Endothelial cell of umbilical vein (primary cell): ENCODE results near the gene RELT. TPM values are rescaled to one million over a fixed set of nuclear protein-coding genes. Genes with fewer than 3 reads are reported as not detected.

Experiments used
- BruUV-seq: library from RNA; stranded (reverse); fragments of 400-500 nt; replicated peaks from 2 replicates; lab custom pipeline; 2021; lab: Mats Ljungman, UMichigan
- CTCF ChIA-PET: fragments of 300-600, 350-600 bp; sonication (Branson Sonifier 250); formaldehyde crosslinking; loops from one replicate; lab custom pipeline; 2021; ENCODE audit warnings: antibody characterized with exemption, inconsistent platforms; lab: Charles Lee
- POLR2A ChIA-PET: fragments of 300-600, 350-600 bp; sonication (Branson Sonifier 250); formaldehyde crosslinking; loops from one replicate; lab custom pipeline; 2021; ENCODE audit warnings: antibody characterized with exemption, inconsistent platforms; lab: Charles Lee
- DNase-seq: peaks from one replicate; pipeline ENCODE4 v3.0.0-alpha.2; 2011; ENCODE audit warnings: low read depth, low spot score
- FAIRE-seq: peaks from 2 replicates; lab custom pipeline; 2011; peaks lifted over from hg19 to GRCh38; lab: Jason Lieb, UNC
- H2AFZ ChIP-seq: 2 replicates; pipeline ENCODE4 v1.6.0; 2012; ENCODE audit warnings: low read depth, low read length, control low read depth, inconsistent platforms
- H3K27ac ChIP-seq: 2 replicates; pipeline ENCODE4 v1.5.1; 2011; ENCODE audit warnings: low read depth, mild to moderate bottlenecking, control low read depth, low read length, moderate library complexity; ENCODE audit not compliant: insufficient read depth
- H3K27me3 ChIP-seq, 2 experiments: 2 replicates each; pipeline versions ENCODE4 v1.6.0 to v1.6.1; 2011; ENCODE audit warnings: low read length in 2 of 2, mixed read lengths in 1 of 2; ENCODE audit not compliant: control insufficient read depth in 2 of 2, insufficient read depth in 2 of 2
- H3K36me3 ChIP-seq, 2 experiments: 2 replicates in 1 of 2; 3 replicates in 1 of 2; pipeline ENCODE4 v1.5.1; 2011; ENCODE audit warnings: low read length in 2 of 2, mild to moderate bottlenecking in 1 of 2, moderate library complexity in 1 of 2; ENCODE audit not compliant: control insufficient read depth in 2 of 2, insufficient read depth in 2 of 2; ENCODE audit errors: extremely low read depth in 1 of 2
- H3K4me1 ChIP-seq: 3 replicates; pipeline ENCODE4 v1.5.1; 2011; ENCODE audit warnings: mild to moderate bottlenecking, low read length; ENCODE audit not compliant: control insufficient read depth, insufficient read depth; ENCODE audit errors: extremely low read depth
- H3K4me2 ChIP-seq: 2 replicates; pipeline ENCODE4 v1.6.1; 2011; ENCODE audit warnings: low read length, control low read depth, mixed read lengths; ENCODE audit not compliant: insufficient read depth
- H3K4me3 ChIP-seq, 3 experiments: fragments of 200-600 bp in 1 of 3; sonication (generic), shearing (Covaris generic) in 1 of 3; replicated peaks in 1 of 3; 2 replicates each; pipeline ENCODE4 v1.5.1; 2011 to 2016; ENCODE audit warnings: control low read depth in 3 of 3, low read length in 3 of 3, mild to moderate bottlenecking in 2 of 3, inconsistent platforms in 1 of 3, low read depth in 1 of 3, moderate library complexity in 1 of 3; ENCODE audit not compliant: insufficient read depth in 1 of 3
- H3K79me2 ChIP-seq: 2 replicates; pipeline ENCODE4 v1.6.0; 2012; ENCODE audit warnings: low read length, inconsistent platforms; ENCODE audit not compliant: control insufficient read depth, insufficient read depth
- H3K9ac ChIP-seq: replicated peaks from 2 replicates; pipeline ENCODE3; 2011; ENCODE audit warnings: low read length, control low read depth; ENCODE audit not compliant: insufficient read depth; ENCODE audit errors: extremely low read depth
- H3K9me1 ChIP-seq: replicated peaks from 3 replicates; pipeline ENCODE4 v1.6.0; 2011; ENCODE audit warnings: mild to moderate bottlenecking, low read length; ENCODE audit not compliant: control insufficient read depth, insufficient read depth; ENCODE audit errors: extremely low read depth
- H3K9me3 ChIP-seq: replicated peaks from 2 replicates; pipeline ENCODE4 v1.5.1; 2012; ENCODE audit warnings: low read length, inconsistent platforms; ENCODE audit not compliant: control insufficient read depth, insufficient read depth
- H4K20me1 ChIP-seq: replicated peaks from 2 replicates; pipeline ENCODE3; 2011; ENCODE audit warnings: mild to moderate bottlenecking, low read length; ENCODE audit not compliant: control insufficient read depth, insufficient read depth; ENCODE audit errors: extremely low read depth
- EZH2 ChIP-seq: IDR thresholded peaks from 2 replicates; pipeline ENCODE4 v1.6.1; 2012; ENCODE audit warnings: borderline replicate concordance, low read depth, mild to moderate bottlenecking, moderate library complexity, low read length, inconsistent platforms; ENCODE audit not compliant: severe bottlenecking
- FOS ChIP-seq: IDR thresholded peaks from 2 replicates; pipeline ENCODE4 v1.6.1; 2011; ENCODE audit warnings: mild to moderate bottlenecking, low read length, moderate library complexity, borderline replicate concordance; ENCODE audit not compliant: insufficient read depth
- GATA2 ChIP-seq: IDR thresholded peaks from 2 replicates; pipeline ENCODE4 v1.7.0; 2011; ENCODE audit warnings: low read depth, mild to moderate bottlenecking, moderate library complexity, mixed read lengths, low read length; ENCODE audit not compliant: insufficient read length, insufficient read depth
- JUN ChIP-seq: IDR thresholded peaks from 2 replicates; pipeline ENCODE4 v1.6.1; 2011; ENCODE audit warnings: borderline replicate concordance, low read depth; ENCODE audit not compliant: insufficient read length, insufficient read depth
- MYC ChIP-seq: IDR thresholded peaks from one replicate; pipeline ENCODE4 v1.6.1; 2011; ENCODE audit warnings: mild to moderate bottlenecking, low read depth, low read length
- POLR2A ChIP-seq: IDR thresholded peaks from 2 replicates; pipeline ENCODE4 v1.6.1; 2012; ENCODE audit warnings: low read depth, mild to moderate bottlenecking, control low read depth, low read length
- POLR2AphosphoS5 ChIP-seq: IDR thresholded peaks from 2 replicates; pipeline ENCODE4 v1.6.1; 2012; ENCODE audit warnings: low read depth, mild to moderate bottlenecking, control low read depth, low read length, moderate library complexity; ENCODE audit not compliant: insufficient read depth
- dilution Hi-C: fragments of 300-500 bp; cut with MboI; formaldehyde crosslinking; loops from one replicate; pipeline ENCODE4 v1.15.0; 2019; ENCODE audit warnings: low sequenced_read_pairs; ENCODE audit not compliant: extremely low pct_ligation_motif_present
- intact Hi-C: fragments of 100-400 bp; cut with micrococcal nuclease; formaldehyde crosslinking; loops from one replicate; pipeline ENCODE4 v1.10.0; 2022
- polyA plus RNA-seq, 4 experiments: library from polyadenylated mRNA; depleted of rRNA in 3 of 4; stranded (reverse) in 3 of 4; unstranded in 1 of 4; fragments of >200 nt; gene quantifications; 2 replicates each; pipeline versions ENCODE4 v1.2.1 to v1.2.3, GENCODE V29; 2011 to 2012; ENCODE audit warnings: missing spikeins in 1 of 4
- total RNA-seq: library from RNA; stranded (reverse); gene quantifications from 2 replicates; pipeline ENCODE4 v1.2.3, GENCODE V29; 2021
- TF ChIP-seq, protein P1 (sequence below): IDR thresholded peaks from 2 replicates; pipeline ENCODE4 v1.6.1; 2011; ENCODE audit not compliant: insufficient read depth, insufficient read length
- TF ChIP-seq, protein P2 (sequence below), 2 donors: IDR thresholded peaks; 1 replicate in 1 of 2; 2 replicates in 1 of 2; pipeline ENCODE4 v1.5.1; 2011; ENCODE audit warnings: low read length in 2 of 2, mild to moderate bottlenecking in 2 of 2, moderate library complexity in 2 of 2, control low read depth in 1 of 2, inconsistent platforms in 1 of 2, low read depth in 1 of 2; ENCODE audit not compliant: insufficient read depth in 1 of 2; ENCODE audit errors: extremely low read depth in 1 of 2

Gene RELT
- total and polyA plus RNA-seq, 2 donors (not counting 3 experiments of a cell fraction or from before 2014, with no cell fraction given) = 6.7 to 13.1 TPM

- H4K20me1 ChIP-seq = no peaks in the 10 kb centered on the region
- ChIA-PET CTCF (interaction anchor here (1.2 to 6.5 kb wide), 4 partner anchors 12 to 49 kb away, joined by 3 to 455 read pairs (median 38); partner anchors contain the start of gene ARHGEF17), POLR2A (no interaction called here)
These were observed 37.9 kb upstream of the RELT start for GRCh38 chr11:73338279-73338678.

GRCh38 chr11:73340164-73340563 is 36.0 kb upstream of the RELT start:
- dilution Hi-C loops = no loop called here
- DNase-seq = no peak
- H3K4me3 ChIP-seq = no peak overlapping the region

More at GRCh38 chr11:73338279-73338678, 37.9 kb upstream of the RELT start:
- no TSS peak for BruUV-seq
- Histone ChIP-seq H3K27ac (no peak overlapping the region), H3K9me1 (no peaks in the 10 kb centered on the region), H3K4me3 (no peak overlapping the region), H3K27me3 (no peaks in the 10 kb centered on the region), H3K4me2 (no peak overlapping the region), H3K9ac (no peak overlapping the region), H3K36me3 (peaks cover 0 to 6% of the 10 kb centered on the region in 2 experiments), H3K79me2 (no peaks in the 10 kb centered on the region), H3K9me3 (no peaks in the 10 kb centered on the region), H2AFZ (no peak overlapping the region), H3K4me1 (peaks cover 26% of the 10 kb centered on the region)
- no peak for FAIRE-seq
- intact Hi-C loops (no loop called here), dilution Hi-C loops (no loop called here)
- no peak for DNase-seq
- no peak for TF ChIP-seq MYC
- no peak for TF ChIP-seq POLR2A
- no peak for TF ChIP-seq JUN
- TF ChIP-seq, protein P1, sequence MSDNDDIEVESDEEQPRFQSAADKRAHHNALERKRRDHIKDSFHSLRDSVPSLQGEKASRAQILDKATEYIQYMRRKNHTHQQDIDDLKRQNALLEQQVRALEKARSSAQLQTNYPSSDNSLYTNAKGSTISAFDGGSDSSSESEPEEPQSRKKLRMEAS = no peak
- no peak for TF ChIP-seq POLR2AphosphoS5
- TF ChIP-seq GATA2 = no peak
- TF ChIP-seq EZH2 = no peak

More at GRCh38 chr11:73340164-73340563, 36.0 kb upstream of the RELT start:
- Histone ChIP-seq H3K27me3 (no peaks in the 10 kb centered on the region), H3K79me2 (no peaks in the 10 kb centered on the region), H3K9ac (no peak overlapping the region), H4K20me1 (no peaks in the 10 kb centered on the region), H3K4me1 (peaks cover 7% of the 10 kb centered on the region), H3K4me2 (no peak overlapping the region), H3K27ac (no peak overlapping the region), H3K36me3 (peaks cover 0 to 6% of the 10 kb centered on the region in 2 experiments), H2AFZ (no peak overlapping the region), H3K9me1 (no peaks in the 10 kb centered on the region), H3K9me3 (no peaks in the 10 kb centered on the region)
- TF ChIP-seq, protein P1 = no peak
- no peak for TF ChIP-seq GATA2
- TF ChIP-seq EZH2 = no peak
- no peak for TF ChIP-seq MYC
- no peak for TF ChIP-seq POLR2A
- TF ChIP-seq POLR2AphosphoS5 = no peak
- TF ChIP-seq, protein P2, sequence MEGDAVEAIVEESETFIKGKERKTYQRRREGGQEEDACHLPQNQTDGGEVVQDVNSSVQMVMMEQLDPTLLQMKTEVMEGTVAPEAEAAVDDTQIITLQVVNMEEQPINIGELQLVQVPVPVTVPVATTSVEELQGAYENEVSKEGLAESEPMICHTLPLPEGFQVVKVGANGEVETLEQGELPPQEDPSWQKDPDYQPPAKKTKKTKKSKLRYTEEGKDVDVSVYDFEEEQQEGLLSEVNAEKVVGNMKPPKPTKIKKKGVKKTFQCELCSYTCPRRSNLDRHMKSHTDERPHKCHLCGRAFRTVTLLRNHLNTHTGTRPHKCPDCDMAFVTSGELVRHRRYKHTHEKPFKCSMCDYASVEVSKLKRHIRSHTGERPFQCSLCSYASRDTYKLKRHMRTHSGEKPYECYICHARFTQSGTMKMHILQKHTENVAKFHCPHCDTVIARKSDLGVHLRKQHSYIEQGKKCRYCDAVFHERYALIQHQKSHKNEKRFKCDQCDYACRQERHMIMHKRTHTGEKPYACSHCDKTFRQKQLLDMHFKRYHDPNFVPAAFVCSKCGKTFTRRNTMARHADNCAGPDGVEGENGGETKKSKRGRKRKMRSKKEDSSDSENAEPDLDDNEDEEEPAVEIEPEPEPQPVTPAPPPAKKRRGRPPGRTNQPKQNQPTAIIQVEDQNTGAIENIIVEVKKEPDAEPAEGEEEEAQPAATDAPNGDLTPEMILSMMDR (IDR thresholded peaks at IDR 0.05; ENCODE audit: extremely low read depth in 1 of 2, insufficient read depth in 1 of 2, low read depth in 1 of 2, low read length in 2 of 2) = no peak
- TF ChIP-seq JUN = no peak
- no peak for TF ChIP-seq FOS
- POLR2A ChIA-PET = no interaction called here
- FAIRE-seq = no peak
- BruUV-seq = no TSS peak
- intact Hi-C loops = no loop called here
- CTCF ChIA-PET = interaction anchor here (1.9 to 3.8 kb wide), 3 partner anchors 11 to 53 kb away, joined by 9 to 25 read pairs (median 11); no protein-coding TSS in a partner anchor
